ENCODE results near the gene PSMA6. TPM values are rescaled to one million over a fixed set of nuclear protein-coding genes. Genes with fewer than 3 reads are reported as not detected.

Gene PSMA6
- total and polyA plus RNA-seq, 2 of the 8 experiments (the other 6 are each of a cell fraction or from before 2014, with no cell fraction given): 180 to 238 TPM

DNA sequence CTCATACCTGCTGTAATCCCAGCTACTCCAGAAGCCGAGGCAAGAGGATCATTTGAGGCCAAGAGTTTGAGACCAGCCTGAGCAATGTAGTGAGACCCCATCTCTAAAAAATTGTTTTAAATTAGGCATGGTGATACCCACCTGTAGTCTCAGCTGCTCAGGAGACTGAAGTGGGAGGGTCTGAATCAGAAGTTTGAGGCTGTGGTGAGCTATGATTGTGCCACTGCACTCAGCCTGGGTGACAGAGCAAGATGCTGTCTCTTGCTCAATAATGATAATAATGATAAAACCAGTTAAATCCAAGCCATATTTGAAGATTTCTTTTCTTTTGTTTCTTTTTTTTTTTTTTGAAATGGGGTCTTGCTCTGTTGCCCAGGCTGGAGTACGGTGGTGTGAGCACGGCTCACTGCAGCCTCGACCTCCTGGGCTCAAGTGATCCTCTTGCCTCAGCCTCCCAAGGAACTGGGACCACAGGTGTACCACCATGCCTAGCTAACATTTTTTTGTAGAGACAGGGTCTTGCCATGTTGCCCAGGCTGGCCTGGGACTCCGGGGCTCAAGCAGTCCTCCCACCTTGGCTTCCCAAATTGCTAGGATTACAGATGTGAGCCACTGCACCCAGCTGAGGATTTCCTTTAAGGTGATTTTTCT is 12.8 kb downstream of the PSMA6 start:
- Histone ChIP-seq H3K4me1 (replicated peaks in 1 of 4; ENCODE audit: control insufficient read depth in 3 of 4, insufficient read depth in 4 of 4, low read length in 3 of 4) (no peaks in the 10 kb centered on the region), H3K14ac (ENCODE audit: insufficient read length) (no peak overlapping the region), H2AK5ac (ENCODE audit: low read depth, low read length) (no peak overlapping the region), H3K4me2 (ENCODE audit: insufficient read depth in 1 of 2, low read depth in 2 of 2, low read length in 2 of 2) (no peak overlapping the region), H4K91ac (replicated peaks; ENCODE audit: insufficient read length, low read length) (no peak overlapping the region), H3K4ac (replicated peaks; ENCODE audit: insufficient read length, low read depth, low read length) (no peak overlapping the region), H3K27me3 (replicated peaks in 1 of 4; ENCODE audit: control insufficient read depth in 3 of 4, extremely low read depth in 1 of 4, insufficient read depth in 3 of 4, low read length in 3 of 4) (no peaks in the 10 kb centered on the region), H3K4me3 (ENCODE audit: extremely low read depth in 1 of 4, insufficient read depth in 2 of 4, low read depth in 3 of 4, low read length in 4 of 4) (no peak overlapping the region), H2BK12ac (ENCODE audit: low read depth, low read length) (no peak overlapping the region), H2BK20ac (ENCODE audit: low read length) (no peak overlapping the region), H3K23me2 (ENCODE audit: low read depth, low read length) (no peaks in the 10 kb centered on the region), H3K27ac (ENCODE audit: low read depth, low read length) (no peak overlapping the region), H2BK15ac (ENCODE audit: low read length) (no peak overlapping the region), H3K79me2 (ENCODE audit: control insufficient read depth in 1 of 2, insufficient read depth in 2 of 2, low read length in 2 of 2) (peaks cover 6 to 78% of the 10 kb centered on the region in 2 experiments), H3K36me3 (ENCODE audit: control insufficient read depth in 2 of 4, insufficient read depth in 4 of 4, low read length in 3 of 4) (peaks cover 0 to 21% (median 4%) of the 10 kb centered on the region in 4 experiments; a peak in 4 of 8 replicates), H3K9ac (replicated peaks in 1 of 4; ENCODE audit: extremely low read depth in 1 of 4, low read depth in 3 of 4, low read length in 3 of 4) (no peak overlapping the region), H3K79me1 (ENCODE audit: low read depth, low read length) (no peaks in the 10 kb centered on the region; the same call in 1 of the 2 replicates), H4K8ac (ENCODE audit: extremely low read depth, insufficient read depth, low read length) (no peak overlapping the region), H2BK5ac (ENCODE audit: low read depth, low read length) (no peak overlapping the region), H2AFZ (ENCODE audit: low read length) (no peak overlapping the region), H3K56ac (replicated peaks; ENCODE audit: insufficient read length, low read depth, low read length) (no peak overlapping the region), H4K20me1 (replicated peaks in 1 of 2; ENCODE audit: control insufficient read depth in 1 of 2, insufficient read depth in 2 of 2, low read length in 2 of 2) (peaks cover 0 to 2% of the 10 kb centered on the region in 2 experiments), H3K18ac (ENCODE audit: extremely low read depth, low read length) (no peak overlapping the region), H2BK120ac (replicated peaks; ENCODE audit: low read depth, low read length) (no peak overlapping the region), H3K23ac (ENCODE audit: insufficient read length) (no peak overlapping the region), H4K5ac (ENCODE audit: insufficient read length, low read depth, low read length) (no peak overlapping the region), H3K9me3 (ENCODE audit: insufficient read depth in 2 of 2, low read depth in 1 of 2, low read length in 1 of 2) (no peaks in the 10 kb centered on the region)
- FAIRE-seq (no peak), DNase-seq (ENCODE audit: low read depth in 1 of 2, low spot score in 2 of 2) (no peak)
- 95% methylated on average over 5 of the region's 5 CpGs; no CpG with 5 or more reads in 1 of the 2 experiments for WGBS, 2 experiments (ENCODE audit: extremely low coverage in 1 of 2, insufficient coverage in 1 of 2, insufficient read length in 1 of 2, insufficient replicate concordance in 2 of 2, low coverage in 1 of 2, low lambda C conversion rate in 2 of 2, missing lambda C conversion rate in 1 of 2)
- ChIA-PET CTCF (ENCODE audit: partially characterized antibody) (interaction anchor here (1.1 to 2.4 kb wide), 5 partner anchors 12 to 101 kb away, joined by 4 to 6 read pairs (median 4); partner anchors contain the start of gene PSMA6), POLR2A (ENCODE audit: partially characterized antibody) (interaction anchor here (0.7 to 2.9 kb wide), 3 partner anchors 13 to 100 kb away, joined by 4 to 7 read pairs (median 5); partner anchors contain the start of genes NFKBIA and PSMA6)
- TF ChIP-seq, protein P1, sequence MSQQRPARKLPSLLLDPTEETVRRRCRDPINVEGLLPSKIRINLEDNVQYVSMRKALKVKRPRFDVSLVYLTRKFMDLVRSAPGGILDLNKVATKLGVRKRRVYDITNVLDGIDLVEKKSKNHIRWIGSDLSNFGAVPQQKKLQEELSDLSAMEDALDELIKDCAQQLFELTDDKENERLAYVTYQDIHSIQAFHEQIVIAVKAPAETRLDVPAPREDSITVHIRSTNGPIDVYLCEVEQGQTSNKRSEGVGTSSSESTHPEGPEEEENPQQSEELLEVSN (IDR thresholded peaks at IDR 0.05): no peak
- TF ChIP-seq JUN (IDR thresholded peaks at IDR 0.05; ENCODE audit: low read depth, low read length) (no peak), KDM4A (IDR thresholded peaks at IDR 0.05; ENCODE audit: low read depth, low read length, severe bottlenecking) (no peak), ATF3 (IDR thresholded peaks at IDR 0.05; ENCODE audit: insufficient read depth, low read depth, low read length) (no peak), BACH1 (IDR thresholded peaks at IDR 0.05; ENCODE audit: low read length) (no peak), PHF8 (conservative IDR thresholded peaks at IDR 0.05; ENCODE audit: low read depth, low read length) (no peak), CHD1 (IDR thresholded peaks at IDR 0.05; ENCODE audit: low read depth, low read length) (no peak), SP1 (IDR thresholded peaks at IDR 0.05; ENCODE audit: low read depth, low read length) (no peak), RBBP5 (IDR thresholded peaks at IDR 0.05; ENCODE audit: borderline replicate concordance, low read depth, low read length) (no peak), POLR2AphosphoS5 (IDR thresholded peaks at IDR 0.05; ENCODE audit: low read depth, low read length) (no peak), SP4 (IDR thresholded peaks at IDR 0.05; ENCODE audit: low read length) (no peak)
